ENCODE measurements around the gene DNAH5.

DNA sequence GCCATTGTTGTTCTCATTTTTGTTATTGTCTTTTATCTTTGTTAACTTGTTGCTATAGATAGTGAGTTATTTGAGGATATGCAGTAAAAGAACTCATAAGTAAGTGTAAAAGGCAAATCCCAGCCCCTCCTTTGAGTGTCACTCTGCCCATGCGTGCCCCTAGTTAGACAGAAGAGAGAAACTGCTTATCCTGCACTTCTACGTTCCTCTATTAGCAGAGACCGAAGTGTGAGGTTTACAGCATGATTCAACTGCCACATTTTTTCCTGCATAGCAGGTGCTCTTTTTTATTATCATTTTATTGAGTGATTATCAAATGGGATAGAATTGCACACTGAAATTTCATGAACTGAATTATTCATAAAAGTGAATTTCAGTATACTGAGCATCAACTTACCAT lies 12.0 kb upstream of the DNAH5 start:
- no peak for TF ChIP-seq POLR2AphosphoS5 (IDR thresholded peaks at IDR 0.05; ENCODE audit: low read depth, low read length)
- TF ChIP-seq, protein P1, sequence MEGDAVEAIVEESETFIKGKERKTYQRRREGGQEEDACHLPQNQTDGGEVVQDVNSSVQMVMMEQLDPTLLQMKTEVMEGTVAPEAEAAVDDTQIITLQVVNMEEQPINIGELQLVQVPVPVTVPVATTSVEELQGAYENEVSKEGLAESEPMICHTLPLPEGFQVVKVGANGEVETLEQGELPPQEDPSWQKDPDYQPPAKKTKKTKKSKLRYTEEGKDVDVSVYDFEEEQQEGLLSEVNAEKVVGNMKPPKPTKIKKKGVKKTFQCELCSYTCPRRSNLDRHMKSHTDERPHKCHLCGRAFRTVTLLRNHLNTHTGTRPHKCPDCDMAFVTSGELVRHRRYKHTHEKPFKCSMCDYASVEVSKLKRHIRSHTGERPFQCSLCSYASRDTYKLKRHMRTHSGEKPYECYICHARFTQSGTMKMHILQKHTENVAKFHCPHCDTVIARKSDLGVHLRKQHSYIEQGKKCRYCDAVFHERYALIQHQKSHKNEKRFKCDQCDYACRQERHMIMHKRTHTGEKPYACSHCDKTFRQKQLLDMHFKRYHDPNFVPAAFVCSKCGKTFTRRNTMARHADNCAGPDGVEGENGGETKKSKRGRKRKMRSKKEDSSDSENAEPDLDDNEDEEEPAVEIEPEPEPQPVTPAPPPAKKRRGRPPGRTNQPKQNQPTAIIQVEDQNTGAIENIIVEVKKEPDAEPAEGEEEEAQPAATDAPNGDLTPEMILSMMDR (IDR thresholded peaks at IDR 0.05) = no peak
- TF ChIP-seq SIN3A (IDR thresholded peaks at IDR 0.05; ENCODE audit: borderline replicate concordance, insufficient read depth, low read depth, low read length) = no peak
- TF ChIP-seq, protein P2, sequence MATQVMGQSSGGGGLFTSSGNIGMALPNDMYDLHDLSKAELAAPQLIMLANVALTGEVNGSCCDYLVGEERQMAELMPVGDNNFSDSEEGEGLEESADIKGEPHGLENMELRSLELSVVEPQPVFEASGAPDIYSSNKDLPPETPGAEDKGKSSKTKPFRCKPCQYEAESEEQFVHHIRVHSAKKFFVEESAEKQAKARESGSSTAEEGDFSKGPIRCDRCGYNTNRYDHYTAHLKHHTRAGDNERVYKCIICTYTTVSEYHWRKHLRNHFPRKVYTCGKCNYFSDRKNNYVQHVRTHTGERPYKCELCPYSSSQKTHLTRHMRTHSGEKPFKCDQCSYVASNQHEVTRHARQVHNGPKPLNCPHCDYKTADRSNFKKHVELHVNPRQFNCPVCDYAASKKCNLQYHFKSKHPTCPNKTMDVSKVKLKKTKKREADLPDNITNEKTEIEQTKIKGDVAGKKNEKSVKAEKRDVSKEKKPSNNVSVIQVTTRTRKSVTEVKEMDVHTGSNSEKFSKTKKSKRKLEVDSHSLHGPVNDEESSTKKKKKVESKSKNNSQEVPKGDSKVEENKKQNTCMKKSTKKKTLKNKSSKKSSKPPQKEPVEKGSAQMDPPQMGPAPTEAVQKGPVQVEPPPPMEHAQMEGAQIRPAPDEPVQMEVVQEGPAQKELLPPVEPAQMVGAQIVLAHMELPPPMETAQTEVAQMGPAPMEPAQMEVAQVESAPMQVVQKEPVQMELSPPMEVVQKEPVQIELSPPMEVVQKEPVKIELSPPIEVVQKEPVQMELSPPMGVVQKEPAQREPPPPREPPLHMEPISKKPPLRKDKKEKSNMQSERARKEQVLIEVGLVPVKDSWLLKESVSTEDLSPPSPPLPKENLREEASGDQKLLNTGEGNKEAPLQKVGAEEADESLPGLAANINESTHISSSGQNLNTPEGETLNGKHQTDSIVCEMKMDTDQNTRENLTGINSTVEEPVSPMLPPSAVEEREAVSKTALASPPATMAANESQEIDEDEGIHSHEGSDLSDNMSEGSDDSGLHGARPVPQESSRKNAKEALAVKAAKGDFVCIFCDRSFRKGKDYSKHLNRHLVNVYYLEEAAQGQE (IDR thresholded peaks at IDR 0.05; ENCODE audit: insufficient read depth in 1 of 2, low read depth in 2 of 2, low read length in 1 of 2) = no peak
- no peak for TF ChIP-seq TCF7L2 (IDR thresholded peaks at IDR 0.05; ENCODE audit: low read depth, low read length)
